Left lung (tissue), 10 donors: ENCODE results near the gene HS3ST3A1. TPM values are rescaled to one million over a fixed set of nuclear protein-coding genes. Genes with fewer than 3 reads are reported as not detected.
"Not testable (repeated sequence)": the region's sequence is repeated elsewhere in the genome, so short reads cannot be mapped to it uniquely, and the experiment has no call there.

ENCODE experiments used
- ATAC-seq: fragments of 200-7000 bp; cut with Tn5 transposase; one replicate; pipeline ENCODE4 v1.9.1; 2020; ENCODE audit warnings: moderate library complexity
- DNase-seq, 4 donors: peaks; one replicate each; pipeline ENCODE4 v3.0.0-alpha.2; 2013 to 2020
- H3K27ac ChIP-seq, 2 donors: fragments of 200-600 bp; sonication (generic) in 1 of 2; one replicate each; pipeline versions ENCODE4 v1.5.0 to v1.8.0; 2020 to 2021
- H3K27me3 ChIP-seq, 2 donors: fragments of 200-600 bp; sonication (generic) in 1 of 2; one replicate each; pipeline versions ENCODE4 v1.5.0 to v1.8.0; 2020 to 2021
- H3K36me3 ChIP-seq, 2 donors: fragments of 200-600 bp; sonication (generic) in 1 of 2; one replicate each; pipeline versions ENCODE4 v1.5.0 to v1.8.0; 2020 to 2021
- H3K4me1 ChIP-seq, 2 donors: fragments of 200-600 bp; one replicate each; pipeline ENCODE4 v1.8.0; 2021
- H3K4me3 ChIP-seq, 2 donors: fragments of 200-600 bp; sonication (generic) in 1 of 2; one replicate each; pipeline versions ENCODE4 v1.5.0 to v1.8.0; 2020 to 2021; ENCODE audit warnings: mild to moderate bottlenecking in 1 of 2
- H3K9me3 ChIP-seq, 2 donors: fragments of 200-600 bp; sonication (generic) in 1 of 2; one replicate each; pipeline versions ENCODE4 v1.5.0 to v1.8.0; 2020 to 2021
- intact Hi-C, 2 donors: fragments of 100-400 bp; cut with DNase I; formaldehyde crosslinking; loops; one replicate each; pipeline versions ENCODE4 v1.11.2 to v1.14.2; 2022
- polyA plus RNA-seq, 6 donors: library from polyadenylated mRNA; unstranded; fragments of 120-200 nt; gene quantifications; one replicate each; pipeline ENCODE4 v1.2.1, GENCODE V29; 2013; ENCODE audit not compliant: insufficient read length in 6 of 6
- total RNA-seq, 2 donors: library from RNA; stranded (reverse); fragmentation: NEBNext Ultra II Directional; extraction: Animal tissue kit (Norgen Biotek cat#: 25700); gene quantifications; one replicate each; pipeline ENCODE4 v1.2.1, GENCODE V29; 2021
- TF ChIP-seq, protein P1 (sequence below), 2 donors: fragments of 200-600 bp; sonication (generic) in 1 of 2; IDR thresholded peaks; one replicate each; pipeline versions ENCODE4 v1.5.0 to v1.8.0; 2021; ENCODE audit warnings: antibody characterized with exemption in 2 of 2
- donor health status: DM: no; HTN: yes; CAD: no.
- donor health status: DM: no; HTN: no; CAD: no.

Gene HS3ST3A1
- total and polyA plus RNA-seq, 8 donors: 2.7 to 9.5 (median 4.5) TPM

DNA sequence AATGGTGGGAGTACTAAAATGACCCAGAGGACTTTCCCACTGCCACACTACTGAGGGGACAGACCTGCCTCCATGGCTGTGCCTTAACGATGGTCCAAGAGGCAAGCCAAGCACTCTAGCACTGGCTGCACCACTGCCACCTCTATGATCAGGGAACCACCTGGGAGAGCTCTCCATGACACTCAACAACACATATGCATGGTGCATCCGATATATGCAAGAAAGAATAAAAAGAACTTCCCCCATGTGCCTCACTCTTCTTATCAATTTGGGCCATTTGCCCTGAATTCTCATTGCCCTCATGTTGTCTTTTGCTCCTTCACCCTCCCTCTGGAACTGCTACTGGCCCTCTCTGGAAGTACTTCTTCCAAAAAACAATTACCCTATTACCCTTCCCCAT is 99.5 kb downstream of the HS3ST3A1 start:
- intact Hi-C loops: no loop called here
- TF ChIP-seq, protein P1, sequence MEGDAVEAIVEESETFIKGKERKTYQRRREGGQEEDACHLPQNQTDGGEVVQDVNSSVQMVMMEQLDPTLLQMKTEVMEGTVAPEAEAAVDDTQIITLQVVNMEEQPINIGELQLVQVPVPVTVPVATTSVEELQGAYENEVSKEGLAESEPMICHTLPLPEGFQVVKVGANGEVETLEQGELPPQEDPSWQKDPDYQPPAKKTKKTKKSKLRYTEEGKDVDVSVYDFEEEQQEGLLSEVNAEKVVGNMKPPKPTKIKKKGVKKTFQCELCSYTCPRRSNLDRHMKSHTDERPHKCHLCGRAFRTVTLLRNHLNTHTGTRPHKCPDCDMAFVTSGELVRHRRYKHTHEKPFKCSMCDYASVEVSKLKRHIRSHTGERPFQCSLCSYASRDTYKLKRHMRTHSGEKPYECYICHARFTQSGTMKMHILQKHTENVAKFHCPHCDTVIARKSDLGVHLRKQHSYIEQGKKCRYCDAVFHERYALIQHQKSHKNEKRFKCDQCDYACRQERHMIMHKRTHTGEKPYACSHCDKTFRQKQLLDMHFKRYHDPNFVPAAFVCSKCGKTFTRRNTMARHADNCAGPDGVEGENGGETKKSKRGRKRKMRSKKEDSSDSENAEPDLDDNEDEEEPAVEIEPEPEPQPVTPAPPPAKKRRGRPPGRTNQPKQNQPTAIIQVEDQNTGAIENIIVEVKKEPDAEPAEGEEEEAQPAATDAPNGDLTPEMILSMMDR (IDR thresholded peaks at IDR 0.05): no peak
- DNase-seq: no peak
- ATAC-seq: no peak
- no peaks in the 10 kb centered on the region for H3K9me3 ChIP-seq
- no peaks in the 10 kb centered on the region for H3K36me3 ChIP-seq
- H3K27me3 ChIP-seq: no peaks in the 10 kb centered on the region
- H3K4me1 ChIP-seq: no peaks in the 10 kb centered on the region
- no peak overlapping the region for H3K27ac ChIP-seq
- no peak overlapping the region for H3K4me3 ChIP-seq

DNA sequence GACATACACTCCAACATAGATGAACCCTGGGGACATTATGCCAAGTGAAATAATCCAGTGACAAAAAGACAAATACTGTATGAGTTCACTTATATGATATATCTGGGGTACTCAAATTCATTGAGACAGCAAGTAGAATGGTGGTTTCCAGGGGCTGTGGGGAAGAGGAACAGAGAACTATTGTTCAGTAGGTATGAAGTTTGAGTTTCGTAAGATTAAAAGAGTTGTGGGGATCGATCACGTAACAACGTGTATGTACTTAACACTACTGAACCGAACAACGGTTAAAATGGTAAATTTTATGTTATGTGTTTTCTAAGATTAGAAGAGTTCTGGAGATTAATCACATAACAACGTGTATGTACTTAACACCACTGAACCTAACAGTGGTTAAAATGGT is 100.8 kb downstream of the HS3ST3A1 start:
- ATAC-seq (no peak), DNase-seq (no peak)
- TF ChIP-seq, protein P1 (IDR thresholded peaks at IDR 0.05): no peak
- no peak overlapping the region for H3K4me3 ChIP-seq
- intact Hi-C loops: no loop called here
- no peaks in the 10 kb centered on the region for H3K27me3 ChIP-seq
- no peak overlapping the region for H3K27ac ChIP-seq
- H3K9me3 ChIP-seq: no peaks in the 10 kb centered on the region
- H3K36me3 ChIP-seq: no peaks in the 10 kb centered on the region
- H3K4me1 ChIP-seq: no peaks in the 10 kb centered on the region

DNA sequence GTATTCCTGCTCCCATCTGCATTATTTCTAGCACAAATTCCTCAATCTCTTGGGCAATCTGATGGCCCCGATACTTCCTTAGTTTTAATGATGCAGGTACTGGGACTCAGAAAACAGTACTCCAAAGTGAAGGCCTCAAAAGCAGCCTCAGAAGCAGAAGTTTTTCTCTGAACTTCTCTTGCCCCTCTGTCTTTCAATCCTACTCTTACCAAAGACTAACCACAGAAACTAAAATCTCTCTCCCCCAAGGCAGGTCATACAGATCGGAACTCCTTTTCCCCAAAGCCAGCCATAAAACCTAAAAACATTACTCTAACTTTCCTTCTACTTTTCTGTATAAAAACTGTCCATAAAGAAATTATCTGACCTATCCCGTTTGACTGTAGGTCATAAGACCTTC is 103.5 kb downstream of the HS3ST3A1 start:
- DNase-seq (no peak), ATAC-seq (no peak)
- Histone ChIP-seq H3K4me3 (no peak overlapping the region), H3K27ac (no peak overlapping the region), H3K27me3 (no peaks in the 10 kb centered on the region), H3K9me3 (no peaks in the 10 kb centered on the region), H3K36me3 (no peaks in the 10 kb centered on the region), H3K4me1 (no peaks in the 10 kb centered on the region)
- TF ChIP-seq, protein P1 (IDR thresholded peaks at IDR 0.05): no peak
- intact Hi-C loops: no loop called here

DNA sequence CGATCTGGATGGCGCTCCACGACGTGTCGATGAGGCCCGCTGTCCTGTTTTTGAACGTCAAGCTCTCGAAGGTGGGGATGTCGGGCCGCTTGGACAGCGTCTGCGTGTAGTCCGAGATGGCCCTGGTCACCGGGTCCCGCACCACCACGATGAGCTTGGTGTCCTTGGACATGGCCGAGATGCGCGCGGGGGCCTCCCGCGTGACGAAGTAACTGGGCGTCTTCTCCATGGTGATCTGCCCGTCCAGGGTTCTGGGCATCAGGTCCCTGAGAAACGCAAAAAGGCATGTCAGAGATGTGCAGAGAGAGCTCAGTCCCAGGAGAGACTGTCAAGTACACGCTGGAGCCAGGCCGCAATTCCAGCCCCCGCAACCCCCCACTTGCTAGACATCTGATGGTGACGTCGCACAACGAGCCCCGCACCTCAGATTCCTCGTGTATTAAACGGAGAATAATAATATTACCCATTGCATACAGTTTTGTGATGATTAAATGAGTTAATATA is 105.1 kb downstream of the HS3ST3A1 start:
- intact Hi-C loops, H3K9me3 ChIP-seq, H3K4me1 ChIP-seq, H3K36me3 ChIP-seq, H3K4me3 ChIP-seq, DNase-seq, H3K27me3 ChIP-seq, ATAC-seq, H3K27ac ChIP-seq: not testable (repeated sequence)

DNA sequence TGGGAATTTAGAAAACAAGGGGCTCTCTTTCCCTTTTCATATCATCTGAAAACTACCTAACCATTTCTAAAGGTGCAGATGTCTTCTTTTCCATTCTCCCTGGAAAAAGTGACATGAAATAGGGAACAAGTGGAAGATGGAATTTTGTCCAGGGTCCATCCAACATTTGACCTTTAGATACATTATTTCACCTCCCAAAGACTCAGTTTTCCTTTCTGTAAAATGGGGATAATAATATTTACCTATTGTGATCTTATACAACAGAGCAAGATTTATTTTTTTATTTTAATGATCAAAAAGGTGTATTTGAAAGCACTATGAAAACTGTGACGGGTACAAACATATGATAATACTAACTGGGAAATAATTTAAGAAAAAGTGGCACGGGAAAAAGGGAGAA is 106.3 kb downstream of the HS3ST3A1 start:
- no peak overlapping the region for H3K27ac ChIP-seq
- TF ChIP-seq, protein P1 (IDR thresholded peaks at IDR 0.05): no peak
- DNase-seq: no peak
- H3K4me1 ChIP-seq: no peaks in the 10 kb centered on the region
- H3K4me3 ChIP-seq: no peak overlapping the region
- no peaks in the 10 kb centered on the region for H3K9me3 ChIP-seq
- ATAC-seq: no peak
- intact Hi-C loops: no loop called here
- H3K27me3 ChIP-seq: no peaks in the 10 kb centered on the region
- no peaks in the 10 kb centered on the region for H3K36me3 ChIP-seq

DNA sequence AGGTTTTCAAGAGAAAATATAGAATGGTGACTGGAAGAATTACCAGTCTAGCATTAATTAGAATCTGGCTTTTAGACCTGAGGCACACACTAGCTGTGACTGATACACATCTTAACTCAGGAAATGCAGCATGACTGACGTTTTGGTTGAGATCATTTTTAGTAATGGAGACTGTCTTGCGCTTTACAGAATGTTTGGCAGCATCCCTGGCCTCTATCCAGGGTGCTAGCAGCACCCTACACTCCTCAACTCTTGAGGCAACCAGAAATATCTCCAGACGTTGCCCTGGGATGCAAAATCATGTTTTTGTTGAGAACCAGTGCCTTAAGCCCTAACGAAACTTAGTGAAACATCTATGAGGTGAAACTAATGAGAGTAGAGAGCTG is 109.0 kb downstream of the HS3ST3A1 start:
- intact Hi-C loops: no loop called here
- ATAC-seq (no peak), DNase-seq (no peak)
- H3K4me3 ChIP-seq: no peak overlapping the region
- no peaks in the 10 kb centered on the region for H3K9me3 ChIP-seq
- H3K27me3 ChIP-seq: no peaks in the 10 kb centered on the region
- H3K27ac ChIP-seq: no peak overlapping the region
- TF ChIP-seq, protein P1 (IDR thresholded peaks at IDR 0.05): no peak
- H3K4me1 ChIP-seq: no peaks in the 10 kb centered on the region
- H3K36me3 ChIP-seq: no peaks in the 10 kb centered on the region
